ENCODE measurements around the gene ITGA7. TPM values are rescaled to one million over a fixed set of nuclear protein-coding genes. Genes with fewer than 3 reads are reported as not detected.

Gene ITGA7
- total RNA-seq, 1 experiment from 2014 or later = 14.7 TPM

GRCh38 chr12:55703288-55703687 lies 4.4 kb downstream of the ITGA7 start:
- Histone ChIP-seq H3K27me3 (replicated peaks; ENCODE audit: insufficient read depth, low read depth, low read length, poor library complexity) (no peaks in the 10 kb centered on the region), H3K4me3 (ENCODE audit: low read depth, low read length, poor library complexity, severe bottlenecking) (no peak overlapping the region), H3K27ac (ENCODE audit: low read depth, low read length, poor library complexity, severe bottlenecking) (no peak overlapping the region), H3K36me3 (ENCODE audit: insufficient read depth, low read length, poor library complexity, severe bottlenecking) (no peaks in the 10 kb centered on the region), H3K9me3 (ENCODE audit: low read depth, low read length, poor library complexity, severe bottlenecking) (no peaks in the 10 kb centered on the region), H3K4me1 (ENCODE audit: insufficient read depth, low read length, poor library complexity, severe bottlenecking) (peaks cover 11% of the 10 kb centered on the region)
- intact Hi-C loops (cut with micrococcal nuclease; ENCODE audit: unreplicated experiment) = no loop called here
- BruUV-seq (replicated peaks) = no TSS peak
- CTCF ChIA-PET = interaction anchor here (0.7 kb wide), 1 partner anchor 8 kb away, joined by 3 read pairs; no protein-coding TSS in a partner anchor
- POLR2A ChIA-PET (ENCODE audit: low non-redundant PET) = no interaction called here
- no peak for TF ChIP-seq EZH2 (IDR thresholded peaks at IDR 0.05; ENCODE audit: borderline replicate concordance, low read depth, low read length, poor library complexity, severe bottlenecking)
- no peak for TF ChIP-seq CTCF (conservative IDR thresholded peaks at IDR 0.05; ENCODE audit: low read depth, low read length)
- DNase-seq (ENCODE audit: low spot score) = no peak

- DNase-seq (ENCODE audit: low spot score) = no peak
- Histone ChIP-seq H3K4me1 (ENCODE audit: insufficient read depth, low read length, poor library complexity, severe bottlenecking) (peaks cover 9% of the 10 kb centered on the region), H3K27me3 (replicated peaks; ENCODE audit: insufficient read depth, low read depth, low read length, poor library complexity) (no peaks in the 10 kb centered on the region), H3K27ac (ENCODE audit: low read depth, low read length, poor library complexity, severe bottlenecking) (no peak overlapping the region), H3K9me3 (ENCODE audit: low read depth, low read length, poor library complexity, severe bottlenecking) (no peaks in the 10 kb centered on the region), H3K4me3 (ENCODE audit: low read depth, low read length, poor library complexity, severe bottlenecking) (no peak overlapping the region), H3K36me3 (ENCODE audit: insufficient read depth, low read length, poor library complexity, severe bottlenecking) (no peaks in the 10 kb centered on the region)
- POLR2A ChIA-PET (ENCODE audit: low non-redundant PET) = no interaction called here
- no TSS peak for BruUV-seq (replicated peaks)
- TF ChIP-seq EZH2 (IDR thresholded peaks at IDR 0.05; ENCODE audit: borderline replicate concordance, low read depth, low read length, poor library complexity, severe bottlenecking) (no peak), CTCF (conservative IDR thresholded peaks at IDR 0.05; ENCODE audit: low read depth, low read length) (no peak)
- CTCF ChIA-PET = no interaction called here
- intact Hi-C loops (cut with micrococcal nuclease; ENCODE audit: unreplicated experiment) = no loop called here
These were observed 4.8 kb downstream of the ITGA7 start for GRCh38 chr12:55702861-55703260.

DNA sequence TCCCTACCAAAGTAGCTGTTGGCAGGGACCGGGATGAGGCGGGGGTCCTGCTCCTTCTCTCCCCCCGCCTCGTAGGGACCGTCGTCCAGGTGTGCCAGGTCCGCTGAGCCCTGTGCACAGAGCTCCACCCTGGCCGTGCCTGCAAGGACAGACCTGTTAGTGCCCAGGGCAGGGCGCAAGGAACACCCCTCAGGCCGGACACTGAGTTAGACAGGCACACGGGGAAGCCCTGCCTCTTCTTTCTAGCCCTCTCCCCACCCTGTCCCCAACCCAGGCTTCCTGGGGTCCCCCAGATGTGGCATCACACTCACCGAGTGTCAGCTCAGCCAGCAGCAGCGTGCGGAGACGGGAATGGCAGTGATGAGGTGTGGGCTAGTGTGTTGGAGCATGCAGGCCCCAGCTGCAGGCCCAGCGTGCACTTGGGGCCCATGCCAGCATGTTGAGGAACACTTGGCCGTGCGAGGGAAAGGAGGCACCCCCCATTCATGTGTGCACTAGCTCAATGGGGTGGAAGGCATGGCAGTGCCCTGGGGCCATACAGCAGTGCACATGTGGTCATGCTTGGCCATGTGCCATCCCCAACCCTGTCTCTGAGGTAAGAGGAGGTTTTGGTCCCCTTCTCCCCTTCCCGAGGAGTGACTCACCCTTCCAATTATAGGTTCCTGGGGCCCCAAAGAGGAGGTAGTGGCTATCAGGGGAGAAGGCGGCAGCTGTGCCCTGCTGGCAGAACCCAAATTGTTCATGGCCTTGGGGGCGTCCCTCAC lies 7.3 kb downstream of the ITGA7 start:
- no TSS peak for BruUV-seq (replicated peaks)
- Histone ChIP-seq H3K4me1 (ENCODE audit: insufficient read depth, low read length, poor library complexity, severe bottlenecking) (peaks cover 9% of the 10 kb centered on the region), H3K4me3 (ENCODE audit: low read depth, low read length, poor library complexity, severe bottlenecking) (no peak overlapping the region), H3K36me3 (ENCODE audit: insufficient read depth, low read length, poor library complexity, severe bottlenecking) (no peaks in the 10 kb centered on the region), H3K27me3 (replicated peaks; ENCODE audit: insufficient read depth, low read depth, low read length, poor library complexity) (no peaks in the 10 kb centered on the region), H3K27ac (ENCODE audit: low read depth, low read length, poor library complexity, severe bottlenecking) (no peak overlapping the region), H3K9me3 (ENCODE audit: low read depth, low read length, poor library complexity, severe bottlenecking) (no peaks in the 10 kb centered on the region)
- no peak for DNase-seq (ENCODE audit: low spot score)
- TF ChIP-seq CTCF (conservative IDR thresholded peaks at IDR 0.05; ENCODE audit: low read depth, low read length) (no peak), EZH2 (IDR thresholded peaks at IDR 0.05; ENCODE audit: borderline replicate concordance, low read depth, low read length, poor library complexity, severe bottlenecking) (no peak)
- intact Hi-C loops (cut with micrococcal nuclease; ENCODE audit: unreplicated experiment) = no loop called here
- ChIA-PET CTCF (interaction anchor here (0.6 kb wide), 1 partner anchor 261 kb away, joined by 3 read pairs; no protein-coding TSS in a partner anchor), POLR2A (ENCODE audit: low non-redundant PET) (no interaction called here)
